ENCODE results near the gene FNDC7. TPM values are rescaled to one million over a fixed set of nuclear protein-coding genes. Genes with fewer than 3 reads are reported as not detected.
A peak's percentile ranks its signal among the peaks of the same experiment; 100 is the strongest.

FNDC7 gene
- total and polyA plus RNA-seq, 2 donors (not counting 3 experiments of a cell fraction or from before 2014, with no cell fraction given) = not detected

DNA sequence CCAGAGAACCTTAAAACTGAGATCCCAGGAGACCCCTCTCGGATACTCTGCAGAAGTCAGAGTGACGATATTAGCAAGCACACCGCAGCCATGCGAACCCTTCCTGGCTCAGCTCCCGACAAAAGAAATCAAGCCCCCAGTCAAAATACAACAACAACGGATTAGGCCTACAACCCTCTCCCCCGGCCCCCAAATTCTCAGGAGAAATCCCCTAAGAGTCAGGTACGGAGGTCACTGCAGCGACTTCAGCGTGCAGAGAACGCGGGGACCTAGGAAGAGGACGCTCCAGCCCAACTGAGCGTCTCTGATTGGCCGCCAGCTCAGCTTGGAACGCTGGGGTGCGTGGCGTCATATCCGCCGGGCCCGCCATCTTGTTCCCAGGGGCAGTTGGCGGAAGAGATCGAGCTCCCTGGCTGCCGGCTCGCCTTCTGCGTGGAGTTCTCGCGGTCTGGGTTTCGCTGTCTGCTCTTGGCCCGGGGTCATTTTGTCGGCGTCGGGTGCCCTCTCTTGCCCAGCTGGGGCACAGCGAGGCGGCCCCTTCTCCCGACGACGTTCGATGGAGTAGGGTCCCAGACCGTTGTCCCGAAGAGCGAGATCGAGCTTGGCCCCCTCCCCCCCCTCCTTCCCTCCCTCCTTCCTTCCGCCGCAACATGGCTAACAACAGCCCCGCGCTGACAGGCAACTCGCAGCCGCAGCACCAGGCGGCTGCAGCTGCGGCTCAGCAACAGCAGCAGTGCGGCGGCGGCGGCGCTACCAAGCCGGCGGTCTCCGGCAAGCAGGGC lies 20.6 kb upstream of the FNDC7 start, which contains the start of gene PRPF38B:
PRPF38B (plus strand) TSS at position 369 of the 782 bp plus-strand sequence; CDS start at position 651, 282 bp downstream.
- peak; percentile 94 for FAIRE-seq

More for the DNA sequence above, 20.6 kb upstream of the FNDC7 start, which contains the start of gene PRPF38B:
- Histone ChIP-seq H3K9me3 (replicated peaks; ENCODE audit: control insufficient read depth, insufficient read depth, low read length) (no peaks in the 10 kb centered on the region), H3K4me2 (ENCODE audit: insufficient read depth, low read length) (peak within 1 kb of the TSS; percentile 99), H2AFZ (ENCODE audit: low read depth, low read length) (peak within 1 kb of the TSS; percentile 96), H3K27ac (ENCODE audit: insufficient read depth, low read depth, low read length) (peak within 1 kb of the TSS; percentile 94), H3K9me1 (replicated peaks; ENCODE audit: control insufficient read depth, extremely low read depth, insufficient read depth, low read length) (no peaks in the 10 kb centered on the region), H3K36me3 (ENCODE audit: control insufficient read depth in 2 of 2, extremely low read depth in 1 of 2, insufficient read depth in 2 of 2, low read length in 2 of 2) (peaks cover 3 to 16% of the 10 kb centered on the region in 2 experiments), H3K27me3 (ENCODE audit: control insufficient read depth in 2 of 2, insufficient read depth in 2 of 2, low read length in 2 of 2) (no peaks in the 10 kb centered on the region), H3K9ac (replicated peaks; ENCODE audit: extremely low read depth, insufficient read depth, low read length) (peak within 1 kb of the TSS; percentile 94), H3K4me3 (replicated peaks in 1 of 3; ENCODE audit: insufficient read depth in 1 of 3, low read depth in 1 of 3, low read length in 3 of 3) (peak within 1 kb of the TSS; percentile 83 to 94 (median 89)), H4K20me1 (replicated peaks; ENCODE audit: control insufficient read depth, extremely low read depth, insufficient read depth, low read length) (peaks cover 4% of the 10 kb centered on the region), H3K4me1 (ENCODE audit: control insufficient read depth, extremely low read depth, insufficient read depth, low read length) (peaks cover 23% of the 10 kb centered on the region), H3K79me2 (ENCODE audit: control insufficient read depth, insufficient read depth, low read length) (peaks cover 49% of the 10 kb centered on the region)
- intact Hi-C loops (cut with micrococcal nuclease) (loop anchor here (1.0 to 5.0 kb wide), 10 partner anchors 11 to 492 kb away; partner anchors contain the start of genes GPSM2, HENMT1 and SLC25A24), dilution Hi-C loops (cut with MboI; ENCODE audit: extremely low pct_ligation_motif_present, low sequenced_read_pairs) (no loop called here)
- no TSS peak for BruUV-seq (replicated peaks)
- ChIA-PET CTCF (interaction anchor here (0.7 to 1.8 kb wide), 14 partner anchors 13 to 421 kb away, joined by 3 to 13 read pairs (median 5); partner anchors contain the start of genes EEIG2, HENMT1 and STXBP3), POLR2A (interaction anchor here (0.7 to 1.5 kb wide), 9 partner anchors 10 to 408 kb away, joined by 3 to 11 read pairs (median 4); partner anchors contain the start of genes HENMT1 and STXBP3)
- peak; percentile 93 for DNase-seq (ENCODE audit: low read depth, low spot score)
- TF ChIP-seq POLR2A (IDR thresholded peaks at IDR 0.05; ENCODE audit: low read depth, low read length) (peak; percentile 97), MYC (IDR thresholded peaks at IDR 0.05; ENCODE audit: low read depth, low read length) (no peak), JUN (IDR thresholded peaks at IDR 0.05; ENCODE audit: borderline replicate concordance, insufficient read depth, insufficient read length, low read depth) (no peak), POLR2AphosphoS5 (IDR thresholded peaks at IDR 0.05; ENCODE audit: insufficient read depth, low read depth, low read length) (peak; percentile 89)
